ENCODE results near the gene TBCK. TPM values are rescaled to one million over a fixed set of nuclear protein-coding genes. Genes with fewer than 3 reads are reported as not detected.

Gene TBCK
- total and polyA plus RNA-seq, 4 donors = 4.9 to 25.5 (median 15.8) TPM

DNA sequence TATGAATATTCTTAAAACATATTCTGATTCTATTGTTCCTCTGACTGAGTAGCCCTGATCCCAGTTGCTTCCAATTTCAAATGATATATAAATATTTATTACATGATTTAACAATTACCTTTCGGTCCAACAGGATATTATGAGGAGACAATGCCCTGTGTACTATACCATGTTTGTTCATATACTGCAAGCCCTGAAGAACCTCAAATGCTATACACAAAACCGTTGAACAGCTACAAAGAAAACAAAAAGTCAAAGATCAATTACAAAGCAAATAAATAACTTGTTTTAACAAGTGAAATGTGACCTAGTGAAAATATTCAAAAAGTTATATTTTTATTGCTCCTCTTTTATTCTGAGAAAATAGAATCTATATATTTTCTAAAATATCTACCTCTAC lies 54.0 kb downstream of the TBCK start:
- peaks cover 0 to 11% (median 2%) of the 10 kb centered on the region in 4 donors for H3K4me1 ChIP-seq (ENCODE audit: control insufficient read depth in 4 of 4, insufficient read depth in 4 of 4, low read length in 3 of 4)
- H3K4me3 ChIP-seq (ENCODE audit: low read depth in 1 of 3, low read length in 3 of 3) = no peak overlapping the region
- no peak for DNase-seq (ENCODE audit: low spot score)
- H3K27me3 ChIP-seq (ENCODE audit: control insufficient read depth in 4 of 4, insufficient read depth in 4 of 4, low read length in 3 of 4) = no peaks in the 10 kb centered on the region
- no peak overlapping the region for H3K9ac ChIP-seq (ENCODE audit: low read depth in 1 of 2, low read length in 2 of 2)
- 62% methylated on average over 2 of the region's 2 CpGs for WGBS
- H3K9me3 ChIP-seq (ENCODE audit: control insufficient read depth in 4 of 4, low read length in 3 of 4) = no peaks in the 10 kb centered on the region
- H3K27ac ChIP-seq (ENCODE audit: low read depth in 1 of 2, low read length in 2 of 2) = no peak overlapping the region
- H3K36me3 ChIP-seq (ENCODE audit: control insufficient read depth in 4 of 4, insufficient read depth in 3 of 4, low read depth in 1 of 4, low read length in 3 of 4) = no peaks in the 10 kb centered on the region
- TF ChIP-seq FOXA1 (IDR thresholded peaks at IDR 0.05) (no peak), TAF1 (conservative IDR thresholded peaks at IDR 0.05) (no peak), NR2F2 (IDR thresholded peaks at IDR 0.05) (no peak), YY1 (IDR thresholded peaks at IDR 0.05) (no peak), SP1 (IDR thresholded peaks at IDR 0.05) (no peak)
- TF ChIP-seq, protein P1, sequence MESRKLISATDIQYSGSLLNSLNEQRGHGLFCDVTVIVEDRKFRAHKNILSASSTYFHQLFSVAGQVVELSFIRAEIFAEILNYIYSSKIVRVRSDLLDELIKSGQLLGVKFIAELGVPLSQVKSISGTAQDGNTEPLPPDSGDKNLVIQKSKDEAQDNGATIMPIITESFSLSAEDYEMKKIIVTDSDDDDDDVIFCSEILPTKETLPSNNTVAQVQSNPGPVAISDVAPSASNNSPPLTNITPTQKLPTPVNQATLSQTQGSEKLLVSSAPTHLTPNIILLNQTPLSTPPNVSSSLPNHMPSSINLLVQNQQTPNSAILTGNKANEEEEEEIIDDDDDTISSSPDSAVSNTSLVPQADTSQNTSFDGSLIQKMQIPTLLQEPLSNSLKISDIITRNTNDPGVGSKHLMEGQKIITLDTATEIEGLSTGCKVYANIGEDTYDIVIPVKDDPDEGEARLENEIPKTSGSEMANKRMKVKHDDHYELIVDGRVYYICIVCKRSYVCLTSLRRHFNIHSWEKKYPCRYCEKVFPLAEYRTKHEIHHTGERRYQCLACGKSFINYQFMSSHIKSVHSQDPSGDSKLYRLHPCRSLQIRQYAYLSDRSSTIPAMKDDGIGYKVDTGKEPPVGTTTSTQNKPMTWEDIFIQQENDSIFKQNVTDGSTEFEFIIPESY (IDR thresholded peaks at IDR 0.05) = no peak

DNA sequence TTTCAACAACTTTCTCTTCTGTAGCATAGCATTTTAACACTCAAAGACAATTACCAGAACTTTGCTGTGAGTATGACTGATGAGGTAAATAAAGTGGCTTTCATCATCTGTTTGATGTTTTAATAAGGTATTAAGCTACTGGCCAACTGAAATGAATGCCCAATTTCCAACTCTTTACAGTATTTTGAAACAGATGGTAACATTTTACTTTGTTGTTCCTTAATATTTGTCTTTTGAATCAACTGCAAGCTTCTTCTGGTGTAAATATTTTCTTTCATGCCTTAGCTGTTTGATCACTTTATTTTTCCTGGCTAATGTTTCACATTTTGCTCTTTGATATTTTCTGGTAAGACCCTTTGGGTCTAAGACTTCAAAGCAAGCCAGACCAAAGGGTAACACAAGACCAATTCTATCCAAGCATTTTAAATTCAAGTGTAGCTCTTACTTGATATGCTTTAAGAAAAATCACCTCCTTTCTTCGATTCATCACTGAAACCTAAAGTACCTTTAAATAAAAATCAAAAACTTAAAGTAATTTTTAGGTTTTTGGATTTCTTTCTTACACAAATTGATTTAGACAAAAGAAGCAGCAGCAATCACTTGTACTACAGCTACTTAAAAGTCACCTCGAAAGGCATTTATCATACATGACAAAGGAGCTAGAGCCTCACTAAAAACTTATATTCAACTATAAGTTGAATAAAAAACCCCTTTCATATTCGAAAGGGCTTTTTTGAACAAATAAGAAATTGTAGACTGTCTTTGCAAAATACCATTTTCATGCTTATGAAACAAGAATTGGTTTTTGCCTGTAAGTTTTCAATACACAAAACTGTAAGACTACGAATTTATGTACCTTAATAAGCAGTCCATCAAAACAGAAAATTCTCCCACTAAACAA lies 57.6 kb downstream of the TBCK start:
- H3K36me3 ChIP-seq (ENCODE audit: control insufficient read depth in 4 of 4, insufficient read depth in 3 of 4, low read depth in 1 of 4, low read length in 3 of 4) = peaks cover 0 to 9% (median 3%) of the 10 kb centered on the region in 4 donors
- no peaks in the 10 kb centered on the region for H3K4me1 ChIP-seq (ENCODE audit: control insufficient read depth in 4 of 4, insufficient read depth in 4 of 4, low read length in 3 of 4)
- TF ChIP-seq FOXA2 (IDR thresholded peaks at IDR 0.05) (no peak), RXRA (IDR thresholded peaks at IDR 0.05) (no peak), RAD21 (IDR thresholded peaks at IDR 0.05) (no peak), HNF4A (conservative IDR thresholded peaks at IDR 0.05) (no peak), HNF4G (IDR thresholded peaks at IDR 0.05) (no peak), EGR1 (IDR thresholded peaks at IDR 0.05; ENCODE audit: low read depth in 2 of 2) (no peak), TAF1 (conservative IDR thresholded peaks at IDR 0.05) (no peak), NR2F2 (IDR thresholded peaks at IDR 0.05) (no peak), SP1 (IDR thresholded peaks at IDR 0.05) (no peak), FOXA1 (IDR thresholded peaks at IDR 0.05) (no peak), JUND (IDR thresholded peaks at IDR 0.05) (no peak), GABPA (IDR thresholded peaks at IDR 0.05 in 1 of 2, conservative IDR thresholded peaks at IDR 0.05 in 1 of 2) (no peak), YY1 (IDR thresholded peaks at IDR 0.05) (no peak)
- TF ChIP-seq, protein P1 (IDR thresholded peaks at IDR 0.05) = no peak
- TF ChIP-seq, protein P2, sequence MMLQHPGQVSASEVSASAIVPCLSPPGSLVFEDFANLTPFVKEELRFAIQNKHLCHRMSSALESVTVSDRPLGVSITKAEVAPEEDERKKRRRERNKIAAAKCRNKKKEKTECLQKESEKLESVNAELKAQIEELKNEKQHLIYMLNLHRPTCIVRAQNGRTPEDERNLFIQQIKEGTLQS (IDR thresholded peaks at IDR 0.05) = no peak
- TF ChIP-seq, protein P3, sequence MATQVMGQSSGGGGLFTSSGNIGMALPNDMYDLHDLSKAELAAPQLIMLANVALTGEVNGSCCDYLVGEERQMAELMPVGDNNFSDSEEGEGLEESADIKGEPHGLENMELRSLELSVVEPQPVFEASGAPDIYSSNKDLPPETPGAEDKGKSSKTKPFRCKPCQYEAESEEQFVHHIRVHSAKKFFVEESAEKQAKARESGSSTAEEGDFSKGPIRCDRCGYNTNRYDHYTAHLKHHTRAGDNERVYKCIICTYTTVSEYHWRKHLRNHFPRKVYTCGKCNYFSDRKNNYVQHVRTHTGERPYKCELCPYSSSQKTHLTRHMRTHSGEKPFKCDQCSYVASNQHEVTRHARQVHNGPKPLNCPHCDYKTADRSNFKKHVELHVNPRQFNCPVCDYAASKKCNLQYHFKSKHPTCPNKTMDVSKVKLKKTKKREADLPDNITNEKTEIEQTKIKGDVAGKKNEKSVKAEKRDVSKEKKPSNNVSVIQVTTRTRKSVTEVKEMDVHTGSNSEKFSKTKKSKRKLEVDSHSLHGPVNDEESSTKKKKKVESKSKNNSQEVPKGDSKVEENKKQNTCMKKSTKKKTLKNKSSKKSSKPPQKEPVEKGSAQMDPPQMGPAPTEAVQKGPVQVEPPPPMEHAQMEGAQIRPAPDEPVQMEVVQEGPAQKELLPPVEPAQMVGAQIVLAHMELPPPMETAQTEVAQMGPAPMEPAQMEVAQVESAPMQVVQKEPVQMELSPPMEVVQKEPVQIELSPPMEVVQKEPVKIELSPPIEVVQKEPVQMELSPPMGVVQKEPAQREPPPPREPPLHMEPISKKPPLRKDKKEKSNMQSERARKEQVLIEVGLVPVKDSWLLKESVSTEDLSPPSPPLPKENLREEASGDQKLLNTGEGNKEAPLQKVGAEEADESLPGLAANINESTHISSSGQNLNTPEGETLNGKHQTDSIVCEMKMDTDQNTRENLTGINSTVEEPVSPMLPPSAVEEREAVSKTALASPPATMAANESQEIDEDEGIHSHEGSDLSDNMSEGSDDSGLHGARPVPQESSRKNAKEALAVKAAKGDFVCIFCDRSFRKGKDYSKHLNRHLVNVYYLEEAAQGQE (IDR thresholded peaks at IDR 0.05) = no peak
- TF ChIP-seq, protein P4, sequence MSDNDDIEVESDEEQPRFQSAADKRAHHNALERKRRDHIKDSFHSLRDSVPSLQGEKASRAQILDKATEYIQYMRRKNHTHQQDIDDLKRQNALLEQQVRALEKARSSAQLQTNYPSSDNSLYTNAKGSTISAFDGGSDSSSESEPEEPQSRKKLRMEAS (IDR thresholded peaks at IDR 0.05) = no peak
- TF ChIP-seq, protein P5, sequence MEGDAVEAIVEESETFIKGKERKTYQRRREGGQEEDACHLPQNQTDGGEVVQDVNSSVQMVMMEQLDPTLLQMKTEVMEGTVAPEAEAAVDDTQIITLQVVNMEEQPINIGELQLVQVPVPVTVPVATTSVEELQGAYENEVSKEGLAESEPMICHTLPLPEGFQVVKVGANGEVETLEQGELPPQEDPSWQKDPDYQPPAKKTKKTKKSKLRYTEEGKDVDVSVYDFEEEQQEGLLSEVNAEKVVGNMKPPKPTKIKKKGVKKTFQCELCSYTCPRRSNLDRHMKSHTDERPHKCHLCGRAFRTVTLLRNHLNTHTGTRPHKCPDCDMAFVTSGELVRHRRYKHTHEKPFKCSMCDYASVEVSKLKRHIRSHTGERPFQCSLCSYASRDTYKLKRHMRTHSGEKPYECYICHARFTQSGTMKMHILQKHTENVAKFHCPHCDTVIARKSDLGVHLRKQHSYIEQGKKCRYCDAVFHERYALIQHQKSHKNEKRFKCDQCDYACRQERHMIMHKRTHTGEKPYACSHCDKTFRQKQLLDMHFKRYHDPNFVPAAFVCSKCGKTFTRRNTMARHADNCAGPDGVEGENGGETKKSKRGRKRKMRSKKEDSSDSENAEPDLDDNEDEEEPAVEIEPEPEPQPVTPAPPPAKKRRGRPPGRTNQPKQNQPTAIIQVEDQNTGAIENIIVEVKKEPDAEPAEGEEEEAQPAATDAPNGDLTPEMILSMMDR (IDR thresholded peaks at IDR 0.05; ENCODE audit: low read depth, low read length, missing input control) = no peak
- no peaks in the 10 kb centered on the region for H3K27me3 ChIP-seq (ENCODE audit: control insufficient read depth in 4 of 4, insufficient read depth in 4 of 4, low read length in 3 of 4)
- H3K4me3 ChIP-seq (ENCODE audit: low read depth in 1 of 3, low read length in 3 of 3) = no peak overlapping the region
- no peaks in the 10 kb centered on the region for H3K9me3 ChIP-seq (ENCODE audit: control insufficient read depth in 4 of 4, low read length in 3 of 4)
- 91% methylated on average over 4 of the region's 4 CpGs for WGBS
- DNase-seq (ENCODE audit: low spot score) = no peak
- no peak overlapping the region for H3K9ac ChIP-seq (ENCODE audit: low read depth in 1 of 2, low read length in 2 of 2)
- no peak overlapping the region for H3K27ac ChIP-seq (ENCODE audit: low read depth in 1 of 2, low read length in 2 of 2)

Data from liver (tissue), 9 donors.